K562 (cell line): ENCODE measurements around the gene KAT5. TPM values are rescaled to one million over a fixed set of nuclear protein-coding genes. Genes with fewer than 3 reads are reported as not detected.

ENCODE experiments used
- GATAD2B ChIP-seq: fragments of 450-650 bp; IDR thresholded peaks from 2 replicates; pipeline ENCODE4 v1.6.1; 2017; ENCODE audit warnings: mild to moderate bottlenecking, borderline replicate concordance
- HDAC8 ChIP-seq: fragments of 450-650 bp; IDR thresholded peaks from 2 replicates; pipeline ENCODE4 v1.6.1; 2016; ENCODE audit warnings: mild to moderate bottlenecking, missing genetic modification characterization, moderate library complexity, missing compliant biosample characterization
- HNRNPK ChIP-seq: fragments of 200-400 bp; formaldehyde crosslinking; IDR thresholded peaks from one replicate; pipeline ENCODE4 v1.6.1; 2018; ENCODE audit warnings: mild to moderate bottlenecking, low read depth, low read length; ENCODE audit not compliant: poor library complexity, severe bottlenecking
- MLLT1 ChIP-seq, 2 experiments: fragments of 450-650 bp; IDR thresholded peaks; 2 replicates each; pipeline ENCODE4 v1.6.1; 2016
- TFAM ChIP-seq: fragments of 250-450 bp; sonication (Bioruptor Pico); conservative IDR thresholded peaks from 2 replicates; pipeline ENCODE4 v1.5.0; 2021; ENCODE audit warnings: mild to moderate bottlenecking, moderate library complexity
- ZEB2 ChIP-seq: fragments of 450-650 bp; IDR thresholded peaks from 2 replicates; pipeline ENCODE4 v1.6.1; 2016
- ZNF174 ChIP-seq: fragments of 250-450 bp; sonication (Bioruptor Pico); IDR thresholded peaks from 2 replicates; pipeline ENCODE4 v1.4.0; 2020; ENCODE audit warnings: mild to moderate bottlenecking
- ZNF354B ChIP-seq: fragments of 250-450 bp; sonication (Bioruptor Pico); IDR thresholded peaks from 2 replicates; pipeline ENCODE4 v1.4.0; 2020
- polyA plus RNA-seq, 8 experiments: library from polyadenylated mRNA; depleted of rRNA in 4 of 8; stranded (reverse) in 5 of 8; unstranded in 3 of 8; fragments of >200 nt; fragmentation: Nextera tagmentation in 2 of 8; fragmentation: Illumina TruSeq in 1 of 8; extraction: Ambion mirVana in 2 of 8; extraction: Trizol in 1 of 8; gene quantifications; 2 replicates each; pipeline versions ENCODE4 v1.2.1 to v1.2.3, GENCODE V29; 2011 to 2014; ENCODE audit warnings: inconsistent platforms in 1 of 8, missing spikeins in 1 of 8
- total RNA-seq, 7 experiments: library from RNA; depleted of rRNA in 6 of 7; stranded (reverse); fragments of >200 nt in 6 of 7; fragmentation: Illumina TruSeq in 2 of 7; extraction: Trizol in 2 of 7; gene quantifications; 2 replicates each; pipeline versions ENCODE4 v1.2.1 to v1.2.3, GENCODE V29; 2011 to 2021; ENCODE audit warnings: low replicate concordance in 1 of 7
- TF ChIP-seq, protein P1 (sequence below), 2 experiments: IDR thresholded peaks in 1 of 2; conservative IDR thresholded peaks in 1 of 2; 2 replicates each; pipeline ENCODE4 v1.6.1; 2016; ENCODE audit warnings: low read depth in 2 of 2, mild to moderate bottlenecking in 1 of 2, missing compliant biosample characterization in 1 of 2, missing genetic modification characterization in 1 of 2, moderate library complexity in 1 of 2
- TF ChIP-seq, protein P2 (sequence below): sonication (generic); formaldehyde crosslinking; IDR thresholded peaks from 2 replicates; pipeline ENCODE4 v1.8.0; 2022; ENCODE audit warnings: missing genetic modification reagents, mild to moderate bottlenecking, borderline replicate concordance

KAT5 gene
- total and polyA plus RNA-seq, 9 of the 15 experiments (the other 6 are each of a cell fraction or from before 2014, with no cell fraction given) = 3.6 to 76.8 (median 52.7) TPM

GRCh38 chr11:65685981-65686380 lies 26.1 kb upstream of the KAT5 start (continued):
- TF ChIP-seq, protein P1, sequence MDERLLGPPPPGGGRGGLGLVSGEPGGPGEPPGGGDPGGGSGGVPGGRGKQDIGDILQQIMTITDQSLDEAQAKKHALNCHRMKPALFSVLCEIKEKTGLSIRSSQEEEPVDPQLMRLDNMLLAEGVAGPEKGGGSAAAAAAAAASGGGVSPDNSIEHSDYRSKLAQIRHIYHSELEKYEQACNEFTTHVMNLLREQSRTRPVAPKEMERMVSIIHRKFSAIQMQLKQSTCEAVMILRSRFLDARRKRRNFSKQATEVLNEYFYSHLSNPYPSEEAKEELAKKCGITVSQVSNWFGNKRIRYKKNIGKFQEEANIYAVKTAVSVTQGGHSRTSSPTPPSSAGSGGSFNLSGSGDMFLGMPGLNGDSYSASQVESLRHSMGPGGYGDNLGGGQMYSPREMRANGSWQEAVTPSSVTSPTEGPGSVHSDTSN (CRISPR knock-in tag; IDR thresholded peaks at IDR 0.05; ENCODE audit: low read depth) = no peak
- TF ChIP-seq, protein P1 (tag; conservative IDR thresholded peaks at IDR 0.05; ENCODE audit: low read depth) = no peak
- TF ChIP-seq, protein P2, sequence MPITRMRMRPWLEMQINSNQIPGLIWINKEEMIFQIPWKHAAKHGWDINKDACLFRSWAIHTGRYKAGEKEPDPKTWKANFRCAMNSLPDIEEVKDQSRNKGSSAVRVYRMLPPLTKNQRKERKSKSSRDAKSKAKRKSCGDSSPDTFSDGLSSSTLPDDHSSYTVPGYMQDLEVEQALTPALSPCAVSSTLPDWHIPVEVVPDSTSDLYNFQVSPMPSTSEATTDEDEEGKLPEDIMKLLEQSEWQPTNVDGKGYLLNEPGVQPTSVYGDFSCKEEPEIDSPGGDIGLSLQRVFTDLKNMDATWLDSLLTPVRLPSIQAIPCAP (CRISPR knock-in tag) = no peak
- TF ChIP-seq ZNF174 = no peak
- no peak for TF ChIP-seq MLLT1 (IDR thresholded peaks at IDR 0.05)
- no peak for TF ChIP-seq GATAD2B
- no peak for TF ChIP-seq HNRNPK
- TF ChIP-seq HDAC8 = no peak
- TF ChIP-seq ZNF354B = no peak
- no peak for TF ChIP-seq ZEB2
- TF ChIP-seq TFAM (CRISPR knock-in tag) = no peak
- TF ChIP-seq, all 486 proteins: peak for 0
